ENCODE data around the gene NRSN2.
A peak's percentile ranks its signal among the peaks of the same experiment; 100 is the strongest.

GRCh38 chr20:380763-381580 is 34.1 kb downstream of the NRSN2 start:
- TF ChIP-seq CTCF (IDR thresholded peaks at IDR 0.05) (no peak), POLR2A (IDR thresholded peaks at IDR 0.05) (peak in 1 of 4 donors; percentile 28)
